ENCODE measurements around the gene FAM222B.

DNA sequence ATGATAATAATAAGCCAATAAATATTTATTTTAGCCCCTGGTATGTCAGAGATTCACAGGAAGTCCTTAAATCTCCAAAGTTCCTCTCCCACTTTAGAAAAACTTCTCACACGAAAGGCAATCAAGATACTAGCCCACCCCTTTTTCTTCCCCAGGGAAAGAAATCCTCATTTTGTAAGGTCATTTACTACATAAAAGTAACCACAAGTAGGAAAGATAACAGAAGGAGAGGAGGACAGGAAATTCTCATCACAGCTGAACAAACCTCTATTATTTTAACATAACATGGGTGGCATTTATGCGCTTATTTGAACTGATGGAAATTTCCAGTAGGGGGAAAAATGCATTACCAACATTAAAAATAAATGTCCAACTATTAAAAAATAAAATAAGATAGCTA lies 3.4 kb downstream of the FAM222B start:
- TF ChIP-seq POLR2AphosphoS5 (IDR thresholded peaks at IDR 0.05) = no peak
- TF ChIP-seq POLR2A (IDR thresholded peaks at IDR 0.05) = no peak

All from upper lobe of left lung (tissue), 4 donors.